MM.1S (cell line): ENCODE data around the gene TRIM5.

Experiments
- DNase-seq: peaks from one replicate; pipeline ENCODE4 v3.0.0-alpha.2; 2015
- H2AFZ ChIP-seq: fragments of 300-600 bp; sonication (generic); 2 replicates; pipeline ENCODE4 v1.6.0; 2016; ENCODE audit warnings: antibody characterized with exemption, low read length
- H3F3A ChIP-seq: fragments of 300-600 bp; sonication (generic); 2 replicates; pipeline ENCODE4 v1.6.1; 2016; ENCODE audit warnings: mild to moderate bottlenecking, antibody characterized with exemption, low read length, moderate library complexity, mixed read lengths; ENCODE audit not compliant: insufficient read depth
- H3K27ac ChIP-seq: fragments of 300-600 bp; sonication (generic); 2 replicates; pipeline ENCODE4 v1.5.1; 2016; ENCODE audit warnings: mild to moderate bottlenecking, low read length
- H3K27me3 ChIP-seq: fragments of 300-600 bp; sonication (generic); replicated peaks from 2 replicates; pipeline ENCODE4 v1.6.0; 2016; ENCODE audit warnings: low read length; ENCODE audit not compliant: insufficient read depth
- H3K36me3 ChIP-seq: fragments of 300-600 bp; sonication (generic); replicated peaks from 2 replicates; pipeline ENCODE4 v1.6.1; 2016; ENCODE audit warnings: mild to moderate bottlenecking, low read length, mixed read lengths; ENCODE audit not compliant: insufficient read depth
- H3K4me1 ChIP-seq: fragments of 300-600 bp; sonication (generic); 2 replicates; pipeline ENCODE4 v1.6.1; 2016; ENCODE audit warnings: low read length, mixed read lengths
- H3K4me2 ChIP-seq: fragments of 300-600 bp; sonication (generic); 2 replicates; pipeline ENCODE4 v1.6.0; 2016; ENCODE audit warnings: low read depth, low read length
- H3K4me3 ChIP-seq: fragments of 300-600 bp; sonication (generic); 2 replicates; pipeline ENCODE4 v1.5.1; 2016; ENCODE audit warnings: low read length, mixed read lengths
- H3K79me2 ChIP-seq: fragments of 300-600 bp; sonication (generic); 2 replicates; pipeline ENCODE4 v1.6.1; 2016; ENCODE audit warnings: mixed run types, low read length, mixed read lengths
- H3K9ac ChIP-seq: fragments of 300-600 bp; sonication (generic); 2 replicates; pipeline ENCODE4 v1.6.1; 2016; ENCODE audit warnings: low read length, mixed read lengths
- H3K9me2 ChIP-seq: fragments of 300-600 bp; sonication (generic); replicated peaks from 2 replicates; pipeline ENCODE4 v1.6.1; 2016; ENCODE audit warnings: mild to moderate bottlenecking, low read length, mixed read lengths; ENCODE audit not compliant: insufficient read depth
- H3K9me3 ChIP-seq: fragments of 300-600 bp; sonication (generic); replicated peaks from 2 replicates; pipeline ENCODE4 v1.6.1; 2016; ENCODE audit warnings: mild to moderate bottlenecking, low read length, mixed read lengths; ENCODE audit not compliant: insufficient read depth
- H4K20me1 ChIP-seq: fragments of 300-600 bp; sonication (generic); 2 replicates; pipeline ENCODE4 v1.6.1; 2016; ENCODE audit warnings: mild to moderate bottlenecking, low read length, moderate library complexity, mixed read lengths; ENCODE audit not compliant: insufficient read depth
- EZH2 ChIP-seq: fragments of 300-600 bp; sonication (generic); optimal IDR thresholded peaks from 2 replicates; pipeline ENCODE3; 2017; ENCODE audit warnings: low read depth, mild to moderate bottlenecking, antibody characterized with exemption, low read length, mixed read lengths
- EZH2phosphoT487 ChIP-seq: fragments of 300-600 bp; sonication (generic); IDR thresholded peaks from 2 replicates; pipeline ENCODE4 v1.6.1; 2018; ENCODE audit warnings: antibody characterized with exemption, low read length
- TF ChIP-seq, protein P1 (sequence below): fragments of 300-600 bp; sonication (generic); IDR thresholded peaks from 2 replicates; pipeline ENCODE4 v1.5.1; 2016; ENCODE audit warnings: antibody characterized with exemption, low read length, mixed read lengths

Gene TRIM5, protein sequence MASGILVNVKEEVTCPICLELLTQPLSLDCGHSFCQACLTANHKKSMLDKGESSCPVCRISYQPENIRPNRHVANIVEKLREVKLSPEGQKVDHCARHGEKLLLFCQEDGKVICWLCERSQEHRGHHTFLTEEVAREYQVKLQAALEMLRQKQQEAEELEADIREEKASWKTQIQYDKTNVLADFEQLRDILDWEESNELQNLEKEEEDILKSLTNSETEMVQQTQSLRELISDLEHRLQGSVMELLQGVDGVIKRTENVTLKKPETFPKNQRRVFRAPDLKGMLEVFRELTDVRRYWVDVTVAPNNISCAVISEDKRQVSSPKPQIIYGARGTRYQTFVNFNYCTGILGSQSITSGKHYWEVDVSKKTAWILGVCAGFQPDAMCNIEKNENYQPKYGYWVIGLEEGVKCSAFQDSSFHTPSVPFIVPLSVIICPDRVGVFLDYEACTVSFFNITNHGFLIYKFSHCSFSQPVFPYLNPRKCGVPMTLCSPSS

DNA sequence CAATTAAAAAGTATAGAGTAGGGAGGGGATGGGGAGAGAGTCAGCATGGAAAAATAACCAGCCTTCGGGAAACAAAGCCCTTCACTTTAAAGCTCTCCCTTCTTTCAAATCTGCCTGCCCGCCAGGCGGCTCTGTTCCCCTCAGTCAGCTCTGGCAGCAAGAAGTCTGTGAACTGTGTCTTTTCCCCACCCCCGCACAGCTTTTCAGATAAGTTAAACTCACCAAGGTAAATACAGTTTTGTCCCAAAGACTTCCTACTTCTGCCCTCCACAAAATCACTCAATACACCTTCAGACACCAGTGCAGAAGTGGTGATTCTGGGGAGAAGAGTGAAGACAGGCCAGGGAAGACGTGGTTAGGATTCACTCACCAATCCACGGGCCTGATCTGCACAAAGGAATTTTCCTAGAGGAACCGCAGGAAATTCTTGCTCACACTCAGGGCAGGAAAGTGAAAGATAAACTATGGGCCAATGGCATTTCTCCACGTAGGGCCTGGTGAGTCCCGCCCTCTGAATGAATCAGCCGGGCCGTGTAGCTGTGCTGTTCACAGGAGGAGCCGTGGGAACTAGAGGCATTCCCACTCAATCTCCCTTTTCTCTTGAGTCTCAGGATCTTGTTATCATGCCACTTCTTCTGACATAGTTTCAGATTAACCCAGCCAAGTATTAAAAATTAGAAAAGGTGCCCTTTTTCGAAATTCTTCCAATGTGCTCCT lies at the start of gene TRIM5:
Gene TRIM5, minus strand, starts transcription at position 429 of the 717 bp plus-strand sequence. CDS start 4,897 bp downstream, outside the sequence.
- Histone ChIP-seq H3K4me1 (0 out of 2 replicates have a peak, but pooled peaks cover 4% of the 10 kb centered on the region), H4K20me1 (no peaks in the 10 kb centered on the region), H2AFZ (peak within 1 kb of the TSS; percentile 94), H3K79me2 (no peaks in the 10 kb centered on the region), H3K27ac (peak within 1 kb of the TSS; percentile 67; the same call in 1 of the 2 replicates), H3K4me2 (peak within 1 kb of the TSS; percentile 97), H3K27me3 (peaks cover 13% of the 10 kb centered on the region; the same call in 1 of the 2 replicates), H3F3A (peaks cover 16% of the 10 kb centered on the region), H3K9ac (peak within 1 kb of the TSS; percentile 62), H3K36me3 (no peaks in the 10 kb centered on the region), H3K4me3 (peak within 1 kb of the TSS; percentile 77), H3K9me3 (no peaks in the 10 kb centered on the region), H3K9me2 (no peaks in the 10 kb centered on the region)
- DNase-seq = peak; percentile 84
- TF ChIP-seq EZH2phosphoT487 = no peak
- TF ChIP-seq, protein P1, sequence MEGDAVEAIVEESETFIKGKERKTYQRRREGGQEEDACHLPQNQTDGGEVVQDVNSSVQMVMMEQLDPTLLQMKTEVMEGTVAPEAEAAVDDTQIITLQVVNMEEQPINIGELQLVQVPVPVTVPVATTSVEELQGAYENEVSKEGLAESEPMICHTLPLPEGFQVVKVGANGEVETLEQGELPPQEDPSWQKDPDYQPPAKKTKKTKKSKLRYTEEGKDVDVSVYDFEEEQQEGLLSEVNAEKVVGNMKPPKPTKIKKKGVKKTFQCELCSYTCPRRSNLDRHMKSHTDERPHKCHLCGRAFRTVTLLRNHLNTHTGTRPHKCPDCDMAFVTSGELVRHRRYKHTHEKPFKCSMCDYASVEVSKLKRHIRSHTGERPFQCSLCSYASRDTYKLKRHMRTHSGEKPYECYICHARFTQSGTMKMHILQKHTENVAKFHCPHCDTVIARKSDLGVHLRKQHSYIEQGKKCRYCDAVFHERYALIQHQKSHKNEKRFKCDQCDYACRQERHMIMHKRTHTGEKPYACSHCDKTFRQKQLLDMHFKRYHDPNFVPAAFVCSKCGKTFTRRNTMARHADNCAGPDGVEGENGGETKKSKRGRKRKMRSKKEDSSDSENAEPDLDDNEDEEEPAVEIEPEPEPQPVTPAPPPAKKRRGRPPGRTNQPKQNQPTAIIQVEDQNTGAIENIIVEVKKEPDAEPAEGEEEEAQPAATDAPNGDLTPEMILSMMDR = peak; percentile 59
- no peak for TF ChIP-seq EZH2

- Histone ChIP-seq H3K27me3 (no peaks in the 10 kb centered on the region), H3K4me2 (no peak overlapping the region), H3F3A (no peaks in the 10 kb centered on the region), H2AFZ (no peak overlapping the region), H4K20me1 (no peaks in the 10 kb centered on the region), H3K79me2 (no peaks in the 10 kb centered on the region), H3K4me3 (no peak overlapping the region), H3K9me3 (no peaks in the 10 kb centered on the region), H3K9me2 (no peaks in the 10 kb centered on the region), H3K9ac (no peak overlapping the region), H3K36me3 (no peaks in the 10 kb centered on the region), H3K27ac (no peak overlapping the region), H3K4me1 (no peaks in the 10 kb centered on the region)
- TF ChIP-seq, protein P1 = no peak
- TF ChIP-seq EZH2 = no peak
- no peak for TF ChIP-seq EZH2phosphoT487
- DNase-seq = no peak
Observed at GRCh38 chr11:5727691-5728090, 42.8 kb upstream of the TRIM5 start.

GRCh38 chr11:5726351-5726750 lies 41.5 kb upstream of the TRIM5 start:
- Histone ChIP-seq H3F3A (no peaks in the 10 kb centered on the region), H3K36me3 (no peaks in the 10 kb centered on the region), H3K4me1 (no peaks in the 10 kb centered on the region), H3K9me3 (no peaks in the 10 kb centered on the region), H3K9ac (no peak overlapping the region), H3K4me3 (no peak overlapping the region), H3K79me2 (no peaks in the 10 kb centered on the region), H3K4me2 (no peak overlapping the region), H3K27ac (no peak overlapping the region), H3K27me3 (no peaks in the 10 kb centered on the region), H2AFZ (no peak overlapping the region), H3K9me2 (no peaks in the 10 kb centered on the region), H4K20me1 (no peaks in the 10 kb centered on the region)
- DNase-seq = no peak
- TF ChIP-seq EZH2 = no peak
- no peak for TF ChIP-seq EZH2phosphoT487
- TF ChIP-seq, protein P1 = no peak
